Gastrocnemius medialis (tissue), 4 donors: ENCODE measurements around the gene SHQ1. TPM values are rescaled to one million over a fixed set of nuclear protein-coding genes. Genes with fewer than 3 reads are reported as not detected.
"Not testable (repeated sequence)": the region's sequence is repeated elsewhere in the genome, so short reads cannot be mapped to it uniquely, and the experiment has no call there.

ENCODE experiments used
- ATAC-seq, 2 donors: fragments of 150-250 bp; one replicate each; pipeline ENCODE4 v1.9.1; 2016
- DNase-seq, 2 donors: peaks; one replicate each; pipeline ENCODE4 v3.0.0-alpha.2; 2019
- H3K27ac ChIP-seq, 4 donors: fragments of 200-600 bp; sonication (generic); 1 replicate in 1 of 4; 2 replicates in 3 of 4; pipeline ENCODE4 v1.5.1; 2016 to 2018; ENCODE audit warnings: mild to moderate bottlenecking in 2 of 4, moderate library complexity in 1 of 4
- H3K27me3 ChIP-seq, 3 donors: fragments of 200-600 bp; sonication (generic) in 2 of 3; 1 replicate in 1 of 3; 2 replicates in 2 of 3; pipeline versions ENCODE4 v1.5.1 to v1.6.0; 2016 to 2019; ENCODE audit warnings: mild to moderate bottlenecking in 1 of 3, moderate library complexity in 1 of 3
- H3K36me3 ChIP-seq, 2 donors: fragments of 200-600 bp; sonication (generic) in 1 of 2; one replicate each; pipeline ENCODE4 v1.5.1; 2017 to 2018
- H3K4me1 ChIP-seq, 2 donors: fragments of 200-600 bp; sonication (generic) in 1 of 2; one replicate each; pipeline ENCODE4 v1.5.1; 2016 to 2017; ENCODE audit warnings: mild to moderate bottlenecking in 2 of 2
- H3K4me3 ChIP-seq, 4 donors: fragments of 200-600 bp; sonication (generic) in 3 of 4; 1 replicate in 1 of 4; 2 replicates in 3 of 4; pipeline ENCODE4 v1.5.1; 2016 to 2019; ENCODE audit warnings: mild to moderate bottlenecking in 2 of 4
- H3K9me3 ChIP-seq, 3 donors: fragments of 200-600 bp; sonication (generic) in 2 of 3; 1 replicate in 1 of 3; 2 replicates in 2 of 3; pipeline ENCODE4 v1.5.1; 2016 to 2019
- POLR2A ChIP-seq, 2 donors: fragments of 450-650 bp; IDR thresholded peaks; one replicate each; pipeline ENCODE4 v1.6.1; 2017; ENCODE audit warnings: antibody characterized with exemption in 2 of 2, mild to moderate bottlenecking in 2 of 2, moderate library complexity in 2 of 2
- in situ Hi-C, 4 donors: fragments of 200-750 bp; cut with MboI; loops; one replicate each; pipeline versions ENCODE4 v1.15.0 to v1.8.0; 2017; ENCODE audit warnings: low sequenced_read_pairs in 4 of 4
- intact Hi-C: fragments of 100-400 bp; cut with DNase I; formaldehyde crosslinking; loops from one replicate; pipeline ENCODE4 v1.15.1; 2023; ENCODE audit warnings: low total_unique reads
- total RNA-seq, 4 donors: library from RNA; depleted of rRNA; stranded (reverse); fragments of >200 nt; gene quantifications; one replicate each; pipeline versions ENCODE4 v1.1.0 to v1.2.3, GENCODE V29; 2016
- TF ChIP-seq, protein P1 (sequence below), 5 experiments: fragments of 450-650 bp in 3 of 5; fragments of 200-600 bp in 2 of 5; sonication (generic) in 2 of 5; IDR thresholded peaks in 4 of 5; conservative IDR thresholded peaks in 1 of 5; 1 replicate in 4 of 5; 2 replicates in 1 of 5; pipeline ENCODE4 v1.5.1; 2016 to 2019; ENCODE audit warnings: antibody characterized with exemption in 5 of 5, mild to moderate bottlenecking in 3 of 5, moderate library complexity in 3 of 5

SHQ1 gene
- total RNA-seq, 4 donors from 2014 or later = 9.2 to 15.0 (median 12.6) TPM

DNA sequence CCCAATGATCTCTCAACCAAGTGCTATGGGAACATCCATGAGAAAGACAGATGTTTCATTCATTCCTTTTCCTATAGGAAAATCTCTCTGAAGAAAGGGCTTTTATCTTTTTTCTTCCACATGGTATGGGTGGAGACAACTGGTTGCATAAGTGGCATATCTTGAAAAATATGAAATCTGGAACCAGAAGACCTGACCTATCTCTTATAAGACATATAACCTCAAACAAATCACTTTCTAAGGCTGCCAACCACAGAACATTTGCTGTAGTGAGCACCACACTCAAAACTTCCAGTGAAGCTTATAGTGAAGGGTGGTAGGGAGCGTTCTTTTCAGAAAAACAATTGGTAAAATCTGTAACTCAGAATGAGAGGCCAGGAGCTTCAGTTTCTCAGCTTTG, 58.5 kb downstream of the SHQ1 start:
- TF ChIP-seq, protein P1, sequence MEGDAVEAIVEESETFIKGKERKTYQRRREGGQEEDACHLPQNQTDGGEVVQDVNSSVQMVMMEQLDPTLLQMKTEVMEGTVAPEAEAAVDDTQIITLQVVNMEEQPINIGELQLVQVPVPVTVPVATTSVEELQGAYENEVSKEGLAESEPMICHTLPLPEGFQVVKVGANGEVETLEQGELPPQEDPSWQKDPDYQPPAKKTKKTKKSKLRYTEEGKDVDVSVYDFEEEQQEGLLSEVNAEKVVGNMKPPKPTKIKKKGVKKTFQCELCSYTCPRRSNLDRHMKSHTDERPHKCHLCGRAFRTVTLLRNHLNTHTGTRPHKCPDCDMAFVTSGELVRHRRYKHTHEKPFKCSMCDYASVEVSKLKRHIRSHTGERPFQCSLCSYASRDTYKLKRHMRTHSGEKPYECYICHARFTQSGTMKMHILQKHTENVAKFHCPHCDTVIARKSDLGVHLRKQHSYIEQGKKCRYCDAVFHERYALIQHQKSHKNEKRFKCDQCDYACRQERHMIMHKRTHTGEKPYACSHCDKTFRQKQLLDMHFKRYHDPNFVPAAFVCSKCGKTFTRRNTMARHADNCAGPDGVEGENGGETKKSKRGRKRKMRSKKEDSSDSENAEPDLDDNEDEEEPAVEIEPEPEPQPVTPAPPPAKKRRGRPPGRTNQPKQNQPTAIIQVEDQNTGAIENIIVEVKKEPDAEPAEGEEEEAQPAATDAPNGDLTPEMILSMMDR (IDR thresholded peaks at IDR 0.05 in 4 of 5, conservative IDR thresholded peaks at IDR 0.05 in 1 of 5) = no peak
- TF ChIP-seq POLR2A (IDR thresholded peaks at IDR 0.05) = no peak
- Histone ChIP-seq H3K4me3 (no peak overlapping the region), H3K9me3 (no peaks in the 10 kb centered on the region), H3K36me3 (peaks cover 0 to 11% of the 10 kb centered on the region in 2 donors), H3K4me1 (no peaks in the 10 kb centered on the region), H3K27ac (no peak overlapping the region), H3K27me3 (no peaks in the 10 kb centered on the region)
- no peak for DNase-seq
- in situ Hi-C loops = no loop called here
- ATAC-seq = no peak
- intact Hi-C loops = no loop called here

DNA sequence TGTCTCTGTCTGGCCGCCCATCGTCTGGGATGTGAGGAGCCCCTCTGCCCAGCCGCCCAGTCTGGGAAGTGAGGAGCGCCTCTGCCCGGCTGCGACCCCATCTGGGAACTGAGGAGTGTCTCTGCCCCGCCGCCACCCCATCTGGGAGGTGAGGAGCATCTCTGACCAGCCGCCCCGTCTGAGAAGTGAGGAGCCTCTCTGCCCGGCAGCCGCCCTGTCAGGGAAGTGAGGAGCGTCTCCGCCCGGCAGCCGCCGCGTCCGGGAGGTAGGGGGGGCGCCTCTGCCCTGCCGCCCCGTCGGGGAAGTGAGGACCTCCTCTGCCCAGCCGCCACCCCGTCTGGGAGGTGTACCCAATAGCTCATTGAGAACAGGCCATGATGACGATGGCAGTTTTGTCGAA, 60.0 kb downstream of the SHQ1 start:
- H3K9me3 ChIP-seq, H3K4me3 ChIP-seq, ATAC-seq, H3K27ac ChIP-seq, in situ Hi-C loops, H3K4me1 ChIP-seq, H3K27me3 ChIP-seq, DNase-seq, intact Hi-C loops: not testable (repeated sequence)
- peaks cover 0 to 11% of the 10 kb centered on the region in 2 donors for H3K36me3 ChIP-seq

DNA sequence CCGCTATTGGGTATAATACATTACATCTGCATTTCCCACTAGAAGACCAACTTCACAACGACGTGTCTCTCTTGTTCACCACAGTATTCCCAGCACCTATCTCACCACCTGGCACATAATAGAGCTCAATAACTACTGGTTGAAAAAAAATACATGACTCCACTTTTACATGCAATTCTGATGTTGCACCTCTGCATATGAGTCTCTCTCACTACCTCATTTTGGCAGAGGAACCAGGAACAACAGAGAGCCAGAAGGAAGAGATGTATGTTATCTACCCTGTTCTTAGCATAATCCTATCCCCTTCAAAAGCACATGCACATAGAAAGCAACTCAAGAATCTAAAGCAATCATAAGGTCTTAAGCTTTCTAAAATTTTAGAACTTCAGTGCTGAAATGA, 61.6 kb downstream of the SHQ1 start:
- no peaks in the 10 kb centered on the region for H3K27me3 ChIP-seq
- intact Hi-C loops = no loop called here
- no peaks in the 10 kb centered on the region for H3K4me1 ChIP-seq
- no peak overlapping the region for H3K27ac ChIP-seq
- DNase-seq (no peak), ATAC-seq (no peak)
- in situ Hi-C loops = no loop called here
- H3K9me3 ChIP-seq = no peaks in the 10 kb centered on the region
- no peak overlapping the region for H3K4me3 ChIP-seq
- no peak for TF ChIP-seq POLR2A (IDR thresholded peaks at IDR 0.05)
- TF ChIP-seq, protein P1 (IDR thresholded peaks at IDR 0.05 in 4 of 5, conservative IDR thresholded peaks at IDR 0.05 in 1 of 5) = no peak
- peaks cover 0 to 2% of the 10 kb centered on the region in 2 donors for H3K36me3 ChIP-seq

DNA sequence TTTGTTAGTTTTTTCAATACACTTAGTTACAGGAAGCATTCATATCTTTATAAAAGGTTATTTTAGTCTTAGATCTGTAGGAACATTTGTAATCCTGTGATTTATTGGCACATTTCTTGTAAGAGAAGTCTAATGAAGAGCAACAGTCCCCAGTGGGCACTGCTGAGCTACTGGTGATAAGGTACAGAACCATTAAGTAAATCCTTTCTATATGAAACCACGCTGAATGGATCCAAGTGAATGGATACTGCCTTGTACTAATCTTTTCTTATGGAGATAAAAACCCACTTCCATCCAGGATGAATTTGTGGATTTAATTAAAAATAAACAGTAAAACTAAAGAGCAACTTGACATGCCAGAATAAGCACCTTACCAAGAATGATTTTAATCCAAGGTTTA, 64.0 kb downstream of the SHQ1 start:
- TF ChIP-seq, protein P1 (IDR thresholded peaks at IDR 0.05 in 4 of 5, conservative IDR thresholded peaks at IDR 0.05 in 1 of 5) = no peak
- TF ChIP-seq POLR2A (IDR thresholded peaks at IDR 0.05) = no peak
- intact Hi-C loops = no loop called here
- DNase-seq (no peak), ATAC-seq (no peak)
- Histone ChIP-seq H3K27ac (no peak overlapping the region), H3K4me3 (no peak overlapping the region), H3K4me1 (no peaks in the 10 kb centered on the region), H3K27me3 (no peaks in the 10 kb centered on the region), H3K36me3 (peaks cover 0 to 8% of the 10 kb centered on the region in 2 donors), H3K9me3 (no peaks in the 10 kb centered on the region)
- in situ Hi-C loops = no loop called here

DNA sequence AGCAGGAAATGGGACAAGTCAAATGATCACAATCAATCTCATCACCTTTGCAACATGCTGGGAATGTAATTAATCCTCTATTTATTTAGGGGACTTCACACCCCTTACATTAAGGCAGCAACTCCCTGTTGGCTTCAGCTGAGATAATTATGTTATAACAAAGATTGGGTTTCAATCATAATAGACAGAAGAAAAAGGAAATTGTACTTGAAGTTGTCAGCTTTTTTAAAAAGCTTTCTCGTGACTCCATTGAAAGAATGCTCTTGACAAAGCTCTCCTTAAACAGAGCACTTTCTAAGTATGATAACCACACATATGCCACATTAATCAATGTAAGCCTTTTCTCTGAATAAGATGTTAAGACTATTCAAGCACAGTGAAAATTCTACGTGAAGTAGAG, 65.7 kb downstream of the SHQ1 start:
- in situ Hi-C loops = no loop called here
- Histone ChIP-seq H3K9me3 (no peaks in the 10 kb centered on the region), H3K27me3 (no peaks in the 10 kb centered on the region), H3K4me1 (no peaks in the 10 kb centered on the region), H3K36me3 (peaks cover 0 to 8% of the 10 kb centered on the region in 2 donors), H3K27ac (no peak overlapping the region), H3K4me3 (no peak overlapping the region)
- DNase-seq (no peak), ATAC-seq (no peak)
- no peak for TF ChIP-seq POLR2A (IDR thresholded peaks at IDR 0.05)
- TF ChIP-seq, protein P1 (IDR thresholded peaks at IDR 0.05 in 4 of 5, conservative IDR thresholded peaks at IDR 0.05 in 1 of 5) = no peak
- intact Hi-C loops = no loop called here
